ENCODE measurements around the gene PDE4D. TPM values are rescaled to one million over a fixed set of nuclear protein-coding genes. Genes with fewer than 3 reads are reported as not detected.

PDE4D gene
- total RNA-seq, result 25.5 and 28.2 TPM in 2 replicates

DNA sequence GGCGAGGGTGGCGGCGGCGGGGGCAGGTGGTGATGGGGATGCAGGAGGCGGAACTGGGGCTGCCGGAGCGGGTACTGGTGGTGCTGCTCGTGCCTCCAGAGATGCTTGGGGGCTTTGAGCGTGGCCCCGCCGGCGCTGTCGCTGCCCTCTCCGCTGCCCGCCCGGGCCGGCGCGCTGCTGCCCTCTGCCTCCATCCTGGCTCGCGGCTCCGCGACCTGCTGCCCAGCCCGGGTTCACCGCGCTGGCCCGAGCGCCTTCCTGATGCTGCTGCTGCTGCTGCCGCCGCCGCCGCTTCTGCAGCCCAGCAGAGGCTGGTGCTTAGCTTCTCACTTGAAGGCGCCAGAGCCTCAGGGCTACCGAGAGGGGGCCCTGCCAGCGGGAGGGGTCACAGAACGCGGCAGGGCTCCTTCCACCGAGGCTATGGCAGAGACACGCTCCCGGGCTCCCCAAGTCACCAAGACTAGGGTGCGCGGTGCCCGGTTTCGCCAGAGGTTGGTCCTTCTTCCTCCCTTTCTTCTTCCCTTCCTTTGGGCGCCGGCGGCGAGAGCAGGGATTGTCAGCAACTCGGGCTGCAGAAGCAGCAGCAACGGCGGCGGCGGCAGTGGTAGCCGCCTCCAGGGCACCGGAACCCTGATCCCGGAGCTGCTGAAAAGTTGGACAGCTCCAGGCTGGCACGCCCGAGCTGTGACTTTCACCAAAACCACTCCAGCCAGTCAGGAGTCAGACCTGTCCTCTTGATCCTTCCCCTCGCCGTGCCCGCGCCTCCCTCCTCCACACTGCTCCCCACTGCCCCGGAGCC is at the start of gene PDE4D:
PDE4D (minus strand) TSS at position 298 of the 799 bp plus-strand sequence.
- Mint-ChIP-seq H3K4me3 (no peak within 1 kb of the TSS), H3K9me3 (no peaks in the 10 kb centered on the region), H3K27ac (no peak within 1 kb of the TSS), H3K4me1 (peaks cover 14% of the 10 kb centered on the region), H3K27me3 (peaks cover 29% of the 10 kb centered on the region), H3K36me3 (ENCODE audit: low read depth) (no peaks in the 10 kb centered on the region)
- intact Hi-C loops (cut with micrococcal nuclease), result no loop called here
- TF ChIP-seq CTCF (IDR thresholded peaks at IDR 0.05), result no peak
- ATAC-seq (ENCODE audit: low read depth) (no peak), DNase-seq (no peak)
- POLR2A ChIA-PET, result no interaction called here
- CTCF ChIA-PET, result no interaction called here

- ATAC-seq (ENCODE audit: low read depth), result no peak
- CTCF ChIA-PET, result no interaction called here
- intact Hi-C loops (cut with micrococcal nuclease), result no loop called here
- H3K27ac Mint-ChIP-seq, result no peak overlapping the region
- no peak for DNase-seq
- H3K36me3 Mint-ChIP-seq (ENCODE audit: low read depth), result no peaks in the 10 kb centered on the region
- POLR2A ChIA-PET, result no interaction called here
- no peaks in the 10 kb centered on the region for H3K4me1 Mint-ChIP-seq
- peaks cover 3% of the 10 kb centered on the region for H3K9me3 Mint-ChIP-seq
- no peak for TF ChIP-seq CTCF (IDR thresholded peaks at IDR 0.05)
- H3K27me3 Mint-ChIP-seq, result no peaks in the 10 kb centered on the region
- H3K4me3 Mint-ChIP-seq, result no peak overlapping the region
Observed at GRCh38 chr5:59937633-59938032, 44.1 kb upstream of the PDE4D start.

DNA sequence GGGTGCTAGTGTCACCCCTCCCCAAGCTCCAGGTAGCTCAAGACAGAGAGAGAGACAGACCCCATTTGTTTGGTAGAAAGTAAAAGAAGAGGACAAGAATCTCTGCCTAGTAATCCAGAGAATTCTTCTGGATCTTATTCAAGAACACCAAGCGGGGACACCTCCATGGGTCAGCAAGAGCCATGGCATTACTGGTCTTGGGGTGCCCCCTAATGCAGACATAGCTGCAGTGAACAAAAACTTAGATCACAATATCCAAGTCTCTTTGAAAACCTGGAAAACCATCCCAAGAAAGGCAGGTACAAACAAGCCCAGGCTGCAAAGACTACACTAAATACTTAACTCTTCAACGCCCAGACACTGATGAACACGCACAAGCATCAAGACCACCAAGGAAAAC is 29.9 kb upstream of the PDE4D start:
- no peaks in the 10 kb centered on the region for H3K4me1 Mint-ChIP-seq
- ChIA-PET POLR2A (interaction anchor here (0.6 kb wide), 1 partner anchor 443 kb away, joined by 6 read pairs; no protein-coding TSS in a partner anchor), CTCF (no interaction called here)
- no peaks in the 10 kb centered on the region for H3K36me3 Mint-ChIP-seq (ENCODE audit: low read depth)
- H3K9me3 Mint-ChIP-seq, result no peaks in the 10 kb centered on the region
- H3K27me3 Mint-ChIP-seq, result no peaks in the 10 kb centered on the region
- H3K27ac Mint-ChIP-seq, result no peak overlapping the region
- TF ChIP-seq CTCF (IDR thresholded peaks at IDR 0.05), result no peak
- H3K4me3 Mint-ChIP-seq, result no peak overlapping the region
- intact Hi-C loops (cut with micrococcal nuclease), result no loop called here
- no peak for ATAC-seq (ENCODE audit: low read depth)
- DNase-seq, result no peak

- no peaks in the 10 kb centered on the region for H3K9me3 Mint-ChIP-seq
- CTCF ChIA-PET, result no interaction called here
- no peak overlapping the region for H3K4me3 Mint-ChIP-seq
- POLR2A ChIA-PET, result no interaction called here
- H3K36me3 Mint-ChIP-seq (ENCODE audit: low read depth), result no peaks in the 10 kb centered on the region
- no peaks in the 10 kb centered on the region for H3K4me1 Mint-ChIP-seq
- intact Hi-C loops (cut with micrococcal nuclease), result no loop called here
- DNase-seq, result no peak
- no peak for TF ChIP-seq CTCF (IDR thresholded peaks at IDR 0.05)
- no peaks in the 10 kb centered on the region for H3K27me3 Mint-ChIP-seq
- ATAC-seq (ENCODE audit: low read depth), result no peak
- H3K27ac Mint-ChIP-seq, result no peak overlapping the region
Observed at GRCh38 chr5:59922220-59922619, 28.7 kb upstream of the PDE4D start.

GRCh38 chr5:59921816-59922215 is 28.3 kb upstream of the PDE4D start:
- no peak overlapping the region for H3K27ac Mint-ChIP-seq
- no peak for ATAC-seq (ENCODE audit: low read depth)

More at GRCh38 chr5:59921816-59922215, 28.3 kb upstream of the PDE4D start:
- no peaks in the 10 kb centered on the region for H3K4me1 Mint-ChIP-seq
- H3K4me3 Mint-ChIP-seq, result no peak overlapping the region
- TF ChIP-seq CTCF (IDR thresholded peaks at IDR 0.05), result no peak
- no peaks in the 10 kb centered on the region for H3K9me3 Mint-ChIP-seq
- intact Hi-C loops (cut with micrococcal nuclease), result no loop called here
- DNase-seq, result no peak
- POLR2A ChIA-PET, result no interaction called here
- H3K27me3 Mint-ChIP-seq, result no peaks in the 10 kb centered on the region
- H3K36me3 Mint-ChIP-seq (ENCODE audit: low read depth), result no peaks in the 10 kb centered on the region
- CTCF ChIA-PET, result no interaction called here
